H54 (cell line): ENCODE measurements around the gene PHACTR3.

Experiments used
- DNase-seq: peaks from one replicate; pipeline ENCODE4 v3.0.0; 2011; ENCODE audit warnings: low spot score, mixed read lengths; ENCODE audit not compliant: insufficient read length
- FAIRE-seq: peaks from 3 replicates; lab custom pipeline; 2011; peaks lifted over from hg19 to GRCh38; lab: Jason Lieb, UNC
- POLR2A ChIP-seq: IDR thresholded peaks from 2 replicates; pipeline ENCODE4 v1.6.1; 2011; ENCODE audit warnings: low read depth, mild to moderate bottlenecking, low read length

Gene PHACTR3

DNA sequence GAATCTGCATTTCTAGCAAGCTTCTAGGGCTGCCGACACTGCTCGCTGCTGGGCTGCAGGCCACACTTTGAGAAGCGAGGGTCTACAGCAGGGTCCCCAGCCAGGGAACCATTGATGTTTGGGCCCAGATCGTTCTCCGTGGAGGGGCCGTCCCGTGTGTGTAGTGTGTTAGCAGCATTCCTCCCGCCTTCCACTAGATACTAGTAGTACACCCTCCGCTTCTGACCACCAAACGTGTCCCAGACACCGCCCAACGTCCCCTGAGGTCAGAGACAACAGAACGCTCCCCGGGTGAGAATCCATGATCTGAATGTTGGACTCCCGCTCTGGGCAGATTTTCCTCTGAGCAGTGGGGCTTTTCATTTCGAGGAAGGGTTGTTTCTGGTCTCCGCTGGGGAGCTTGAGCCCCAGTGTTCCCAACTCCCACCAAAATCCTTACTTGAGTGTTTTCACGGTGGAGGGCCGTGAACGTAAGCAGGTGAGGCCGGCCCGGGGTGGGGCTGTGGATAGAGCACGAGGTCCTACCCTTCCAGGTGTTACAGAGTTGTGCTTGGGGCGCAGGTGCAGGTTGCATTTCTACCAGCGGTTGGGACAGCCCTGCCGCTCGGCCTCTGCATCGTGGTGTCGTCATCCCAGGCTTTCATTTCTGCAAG lies 204.5 kb downstream of the PHACTR3 start:
- TF ChIP-seq POLR2A, result no peak
- DNase-seq, result no peak
- FAIRE-seq, result no peak

DNA sequence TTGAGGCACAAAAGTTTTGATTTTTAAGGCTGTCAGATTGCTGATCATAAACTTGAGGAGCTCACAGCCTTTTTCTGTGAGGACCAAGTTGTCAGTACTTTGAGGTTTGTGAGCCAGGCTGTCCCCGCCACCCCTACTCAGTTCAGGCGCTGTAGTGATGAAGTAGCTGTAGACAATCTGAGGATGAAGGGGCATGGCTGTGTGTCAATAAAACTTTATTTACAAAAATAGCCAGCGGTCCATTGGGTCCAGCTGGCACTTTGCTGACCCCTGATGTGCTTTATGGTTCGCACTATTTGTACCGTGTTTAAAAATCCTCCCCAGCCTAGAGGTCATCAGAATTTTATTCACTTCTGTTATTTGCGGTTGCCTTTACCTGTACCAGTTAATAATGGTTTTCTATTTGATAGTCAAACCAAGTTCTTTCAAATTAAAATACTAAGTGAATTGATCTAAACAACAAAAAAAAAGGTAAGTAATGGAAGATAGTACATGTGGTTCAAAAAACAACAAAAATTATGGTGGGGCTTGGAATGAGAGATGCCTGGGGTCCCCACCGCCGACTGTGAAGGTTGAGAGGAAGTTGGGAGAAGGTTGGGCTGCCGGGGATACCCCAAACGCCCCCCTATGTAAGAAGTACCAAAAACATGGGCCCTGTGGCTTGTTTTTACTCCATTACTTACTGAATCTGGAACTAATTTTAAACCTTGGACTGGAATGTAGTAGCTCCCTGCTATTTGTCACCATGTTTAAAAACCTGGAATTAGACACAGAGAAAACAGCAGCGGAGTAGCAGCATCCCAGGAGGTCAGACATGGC lies 205.5 kb downstream of the PHACTR3 start:
- DNase-seq (no peak), FAIRE-seq (no peak)
- no peak for TF ChIP-seq POLR2A

DNA sequence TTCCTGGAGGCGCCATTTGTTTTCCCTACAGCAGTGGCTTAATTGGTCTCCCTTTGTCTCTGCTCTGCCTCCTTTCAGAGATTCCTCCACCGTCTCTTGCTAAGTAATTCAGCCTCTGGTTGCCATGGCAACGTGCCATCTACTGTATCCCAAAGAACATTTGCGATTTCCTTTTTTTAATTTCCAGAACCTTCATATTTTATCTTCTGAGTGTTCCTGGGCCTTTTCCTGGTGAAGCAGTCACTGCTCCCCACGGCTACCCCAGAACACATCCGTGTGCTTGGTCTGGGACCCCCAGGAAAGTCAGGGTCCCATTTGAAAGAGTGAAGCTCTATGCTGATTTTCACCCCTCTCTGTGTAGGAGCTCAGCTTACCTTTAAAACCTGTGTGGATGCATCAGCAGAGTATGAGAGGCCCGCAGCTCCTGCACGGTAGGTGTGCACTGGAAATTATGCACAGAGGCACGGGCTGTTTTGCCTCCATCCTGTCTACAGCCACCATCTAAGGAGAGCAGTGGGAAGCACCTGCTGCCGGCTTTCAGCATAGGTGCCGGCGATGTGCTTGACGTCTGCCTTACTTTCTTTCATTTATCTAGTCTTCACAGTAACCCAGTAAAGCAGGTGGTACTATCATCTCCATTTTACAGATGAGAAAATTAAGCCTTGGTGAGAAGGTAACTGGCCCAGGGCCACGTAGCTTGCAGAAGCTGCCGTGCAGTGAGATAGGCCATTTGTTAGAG lies 206.3 kb downstream of the PHACTR3 start:
- no peak for TF ChIP-seq POLR2A
- DNase-seq, result no peak
- FAIRE-seq, result no peak

DNA sequence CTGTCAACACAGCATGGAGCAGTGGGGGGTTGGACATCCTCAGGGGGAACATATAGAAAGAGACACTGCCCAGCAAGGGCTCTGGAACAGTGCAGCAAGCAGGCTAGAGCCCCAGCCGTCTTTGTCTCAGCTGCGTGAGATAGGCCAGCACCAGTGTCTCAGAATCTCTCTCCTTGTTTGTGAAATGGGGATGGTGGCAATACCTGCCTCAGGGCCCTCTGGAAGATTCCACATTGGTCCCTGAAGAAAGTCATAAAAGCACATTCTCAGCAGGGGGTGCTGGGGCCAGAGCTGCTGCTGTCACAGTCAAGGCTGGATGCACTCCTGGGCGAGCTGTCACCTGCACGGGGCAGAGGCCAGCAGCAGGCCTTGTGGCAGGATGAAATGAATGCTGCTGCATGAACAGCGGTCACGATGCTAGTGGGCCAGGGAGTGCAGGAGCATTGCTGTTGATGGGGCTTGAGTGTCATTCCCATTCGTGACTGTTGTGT lies 207.4 kb downstream of the PHACTR3 start:
- no peak for DNase-seq
- no peak for TF ChIP-seq POLR2A
- no peak for FAIRE-seq

DNA sequence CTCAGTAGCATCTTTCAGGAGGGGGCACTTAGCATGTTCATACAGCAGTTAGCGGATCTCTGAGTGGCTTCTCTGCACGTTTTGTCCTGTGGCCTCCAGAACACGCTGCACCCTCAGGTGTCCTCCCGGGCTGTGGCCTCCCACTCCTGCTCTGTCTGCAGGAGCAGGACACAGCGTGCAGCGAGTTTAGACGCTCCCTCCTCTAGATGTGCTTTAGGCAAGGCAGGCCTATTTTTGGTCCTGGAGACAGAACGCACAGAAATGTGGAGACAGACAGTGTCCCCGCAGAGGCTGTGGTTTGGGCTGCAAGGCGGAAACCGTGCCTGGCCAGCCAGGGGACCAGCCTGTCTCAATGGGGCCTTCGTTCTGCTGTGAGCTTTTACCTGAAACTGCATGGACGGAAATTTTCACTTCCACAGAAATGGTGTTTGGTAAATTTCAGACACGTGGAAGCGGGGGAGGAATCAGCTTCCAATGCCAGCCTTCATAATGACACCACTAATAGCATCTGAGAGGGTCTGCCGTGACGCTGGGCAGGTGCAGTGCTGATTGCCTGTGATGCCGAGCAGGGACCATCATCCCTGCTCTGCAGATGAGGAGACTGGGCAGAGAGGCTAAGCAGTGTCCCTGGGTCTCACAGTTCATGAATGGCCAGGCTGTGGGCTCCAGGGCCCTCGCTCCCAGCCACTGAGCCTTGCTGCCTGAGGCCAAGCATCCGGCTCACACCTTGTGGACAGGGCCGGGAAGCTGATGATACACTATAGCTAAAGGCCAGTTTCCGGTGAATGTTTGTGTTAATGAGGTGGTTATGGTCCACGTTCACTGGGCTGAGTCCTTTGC lies 208.2 kb downstream of the PHACTR3 start:
- FAIRE-seq (no peak), DNase-seq (no peak)
- TF ChIP-seq POLR2A, result no peak

DNA sequence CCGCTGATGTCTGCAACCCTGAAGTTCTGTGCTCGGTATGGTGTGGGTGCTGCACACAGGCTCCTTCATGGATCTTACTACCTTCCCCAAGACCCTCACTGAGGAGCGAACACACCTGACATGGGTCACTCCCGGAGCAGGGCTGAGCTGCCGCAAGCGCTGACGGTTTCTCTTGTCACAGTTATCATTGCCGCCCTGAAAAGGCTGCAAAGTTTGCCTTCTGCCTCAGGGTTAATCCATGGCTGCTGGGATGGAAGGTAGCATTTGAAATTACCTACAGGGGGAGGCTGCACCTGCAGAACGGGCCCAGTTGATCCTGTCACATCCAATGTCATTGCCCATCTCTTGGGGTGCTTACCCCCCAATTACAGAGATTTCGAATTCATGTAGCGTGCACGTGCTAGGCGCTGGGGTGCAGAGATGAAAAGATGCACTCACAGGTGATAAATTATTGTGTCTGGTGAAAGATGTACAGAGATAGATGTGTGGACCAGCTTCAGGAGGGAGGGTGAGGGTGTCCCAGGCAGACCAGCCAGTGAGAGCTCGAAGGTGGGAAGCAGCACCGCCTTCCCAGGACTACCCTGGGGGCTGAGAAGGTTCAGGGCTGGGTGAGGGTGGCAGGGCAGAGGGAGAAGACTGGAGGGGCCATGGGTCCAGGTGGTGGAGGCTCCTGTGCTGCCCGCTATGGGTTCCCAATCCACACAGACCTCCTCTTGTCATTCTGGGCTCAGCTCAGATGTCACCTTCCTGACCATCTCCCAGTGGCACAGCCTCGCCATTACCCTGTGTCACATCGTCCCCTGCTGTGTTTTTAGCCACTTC lies 209.0 kb downstream of the PHACTR3 start:
- no peak for TF ChIP-seq POLR2A
- no peak for FAIRE-seq
- no peak for DNase-seq

DNA sequence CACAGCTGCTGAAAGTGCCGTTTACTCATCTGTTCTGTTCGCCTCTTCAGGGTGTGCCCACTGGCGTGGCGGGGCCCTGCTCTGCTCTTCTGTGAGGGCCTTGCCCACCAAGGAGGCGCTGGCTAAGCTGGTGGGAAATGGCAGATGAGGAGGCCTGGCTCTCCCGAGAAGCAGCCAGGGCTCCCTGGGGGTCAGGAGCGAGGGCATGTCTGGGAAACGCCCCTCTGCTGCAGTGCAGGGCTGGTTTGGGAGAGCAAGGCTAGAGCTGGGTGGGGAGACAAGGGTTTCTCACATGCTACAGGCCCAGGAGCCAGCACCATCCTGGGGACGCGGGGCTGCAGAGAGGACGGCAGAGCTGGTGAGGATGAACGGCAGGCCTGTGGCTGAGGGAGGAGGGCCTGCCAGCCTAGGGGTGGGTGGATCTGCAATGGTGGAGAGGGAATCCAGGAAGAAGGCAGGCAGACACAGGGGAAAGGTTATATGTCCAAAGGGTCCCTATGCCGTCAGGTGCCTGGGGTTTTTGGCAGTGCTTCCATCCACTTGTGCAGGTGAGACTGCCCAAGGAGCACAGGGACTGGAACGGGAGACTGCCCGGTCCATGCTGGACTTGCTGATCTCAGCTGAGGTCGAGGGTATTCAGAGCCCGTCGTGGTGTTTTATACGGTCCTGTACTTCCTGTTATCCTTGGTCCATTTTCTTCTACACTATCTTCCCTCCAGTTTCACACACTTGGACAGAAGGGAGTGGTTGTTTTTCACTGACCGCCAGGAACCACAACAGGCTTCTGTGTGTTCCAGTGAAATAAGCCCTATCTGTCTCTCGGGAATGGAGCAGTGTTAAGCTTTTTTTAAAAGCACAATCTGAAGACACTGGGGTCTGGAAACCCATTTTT lies 209.9 kb downstream of the PHACTR3 start:
- FAIRE-seq (no peak), DNase-seq (no peak)
- no peak for TF ChIP-seq POLR2A

DNA sequence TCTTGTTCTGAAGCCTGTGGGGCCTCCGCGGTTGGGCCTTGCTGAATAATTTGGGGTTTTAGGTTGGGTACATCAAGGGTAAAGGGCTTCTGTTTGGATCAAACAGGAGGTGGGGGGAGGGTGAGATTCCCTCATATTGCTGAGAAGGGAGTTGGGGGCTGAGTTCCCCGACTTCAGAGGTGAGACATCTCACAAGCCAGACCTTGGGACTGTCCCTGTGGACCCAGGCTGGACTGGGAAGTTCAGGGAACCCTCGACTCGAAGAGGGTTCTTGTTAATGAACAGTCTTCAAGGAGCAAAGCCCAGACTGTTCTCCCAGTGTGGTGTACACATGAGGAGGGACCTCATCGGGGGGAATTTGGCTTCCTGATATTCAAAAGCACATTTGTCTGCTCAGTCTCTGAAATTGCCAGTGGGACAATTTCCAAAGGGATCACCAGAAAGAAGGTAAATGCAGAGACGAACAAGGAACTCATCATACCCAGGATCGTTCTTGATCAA lies 210.6 kb downstream of the PHACTR3 start:
- DNase-seq (no peak), FAIRE-seq (no peak)
- no peak for TF ChIP-seq POLR2A

DNA sequence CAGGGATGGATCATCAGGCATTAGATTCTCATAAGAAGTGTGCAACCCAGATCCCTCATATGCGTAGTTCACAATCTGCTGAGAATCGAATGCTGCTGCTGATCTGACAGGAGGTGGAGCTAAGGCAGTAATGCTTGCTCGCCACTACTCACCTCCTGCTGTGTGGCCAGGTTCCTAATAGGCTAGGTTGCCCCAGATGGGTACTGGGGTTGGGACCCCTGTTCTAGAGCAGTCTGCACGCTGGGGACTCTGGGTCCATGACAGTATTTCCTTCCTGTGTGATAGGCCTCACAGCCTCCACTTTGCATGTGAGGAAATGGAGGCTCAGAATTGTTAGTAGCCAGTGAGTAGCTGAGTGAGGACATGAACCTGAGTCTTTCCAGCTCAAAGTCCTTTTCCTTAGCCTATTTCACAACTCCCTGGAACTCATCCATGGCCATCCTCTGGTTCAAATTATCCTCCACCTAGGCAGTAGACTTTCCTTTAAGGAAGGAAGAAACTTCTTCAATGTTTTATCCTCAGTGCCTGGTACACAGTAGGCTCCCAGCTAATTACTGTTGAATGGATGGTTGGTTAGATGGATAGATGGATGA lies 211.9 kb downstream of the PHACTR3 start:
- FAIRE-seq (no peak), DNase-seq (no peak)
- TF ChIP-seq POLR2A, result no peak

DNA sequence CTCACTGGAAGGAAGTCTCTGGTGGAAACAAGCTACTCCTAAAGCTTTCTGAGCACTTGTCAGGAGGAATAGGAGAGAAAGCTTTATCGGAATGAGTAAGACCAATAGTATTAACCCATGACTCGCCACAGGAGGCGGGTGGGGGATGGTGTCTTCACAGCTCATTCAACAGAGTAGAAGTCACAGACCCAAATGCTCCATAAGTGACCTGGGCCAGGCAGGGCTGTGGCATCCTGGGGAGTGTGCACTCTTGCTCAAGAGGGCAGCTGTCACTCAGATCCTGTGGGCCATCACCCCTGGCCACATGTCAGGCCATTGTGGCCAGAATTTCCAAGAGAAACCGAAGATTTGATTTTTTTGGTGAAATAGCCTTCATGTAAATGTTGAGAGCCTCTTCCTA lies 213.1 kb downstream of the PHACTR3 start:
- no peak for DNase-seq
- FAIRE-seq, result no peak
- no peak for TF ChIP-seq POLR2A

DNA sequence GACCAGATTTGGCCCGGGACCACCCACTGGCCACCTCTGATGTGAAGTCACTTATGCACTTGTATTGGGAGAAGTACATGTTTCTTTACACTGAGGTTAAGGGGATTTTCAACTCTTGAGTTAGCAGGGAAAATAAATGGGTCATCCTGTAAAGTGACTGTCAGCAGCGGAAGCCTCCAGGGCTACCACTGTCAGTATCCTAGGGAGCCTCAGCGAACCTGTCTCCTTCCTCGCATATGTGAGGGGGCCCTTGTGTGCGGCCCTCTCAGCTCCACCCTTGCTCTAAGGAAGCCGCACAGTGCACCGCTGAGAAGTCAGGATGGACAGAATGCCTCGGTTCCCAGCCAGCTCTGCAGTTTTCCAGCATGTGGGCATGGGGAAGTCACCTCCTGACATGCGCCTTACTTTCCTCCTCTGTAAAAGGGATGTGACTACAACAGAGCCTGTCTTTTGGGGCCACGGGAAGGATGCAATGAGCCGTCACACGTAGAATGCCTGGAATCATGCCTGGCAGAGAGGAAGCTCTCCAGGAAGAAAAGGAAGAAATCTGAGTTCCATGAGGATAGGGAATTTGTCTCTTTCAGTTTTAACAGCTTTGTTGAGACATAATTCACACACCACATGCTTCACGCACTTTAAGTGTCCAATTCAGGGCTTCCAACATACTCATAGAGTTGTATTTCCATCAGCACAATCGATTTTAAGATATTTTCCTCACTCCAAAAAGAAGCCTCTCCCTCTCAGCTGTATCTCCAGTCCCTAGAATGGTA lies 213.7 kb downstream of the PHACTR3 start:
- no peak for FAIRE-seq
- TF ChIP-seq POLR2A, result no peak
- DNase-seq, result no peak
